ENCODE measurements around the gene GK.

The GK gene

GRCh38 chrX:30715976-30716375 is 62.8 kb downstream of the GK start (continued):
- no peak for TF ChIP-seq ZBTB21 (tag by site-specific recombination; IDR thresholded peaks at IDR 0.05)
- no peak for TF ChIP-seq KLF8 (tag by site-specific recombination; IDR thresholded peaks at IDR 0.05)
- no peak for TF ChIP-seq ZBTB11 (tag by site-specific recombination; conservative IDR thresholded peaks at IDR 0.05; ENCODE audit: low read depth)
- TF ChIP-seq, protein P1, sequence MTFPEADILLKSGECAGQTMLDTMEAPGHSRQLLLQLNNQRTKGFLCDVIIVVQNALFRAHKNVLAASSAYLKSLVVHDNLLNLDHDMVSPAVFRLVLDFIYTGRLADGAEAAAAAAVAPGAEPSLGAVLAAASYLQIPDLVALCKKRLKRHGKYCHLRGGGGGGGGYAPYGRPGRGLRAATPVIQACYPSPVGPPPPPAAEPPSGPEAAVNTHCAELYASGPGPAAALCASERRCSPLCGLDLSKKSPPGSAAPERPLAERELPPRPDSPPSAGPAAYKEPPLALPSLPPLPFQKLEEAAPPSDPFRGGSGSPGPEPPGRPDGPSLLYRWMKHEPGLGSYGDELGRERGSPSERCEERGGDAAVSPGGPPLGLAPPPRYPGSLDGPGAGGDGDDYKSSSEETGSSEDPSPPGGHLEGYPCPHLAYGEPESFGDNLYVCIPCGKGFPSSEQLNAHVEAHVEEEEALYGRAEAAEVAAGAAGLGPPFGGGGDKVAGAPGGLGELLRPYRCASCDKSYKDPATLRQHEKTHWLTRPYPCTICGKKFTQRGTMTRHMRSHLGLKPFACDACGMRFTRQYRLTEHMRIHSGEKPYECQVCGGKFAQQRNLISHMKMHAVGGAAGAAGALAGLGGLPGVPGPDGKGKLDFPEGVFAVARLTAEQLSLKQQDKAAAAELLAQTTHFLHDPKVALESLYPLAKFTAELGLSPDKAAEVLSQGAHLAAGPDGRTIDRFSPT (tag by site-specific recombination; IDR thresholded peaks at IDR 0.05), result no peak
- no peak for TF ChIP-seq IKZF3 (tag by site-specific recombination; IDR thresholded peaks at IDR 0.05)
- TF ChIP-seq TRIM28 (IDR thresholded peaks at IDR 0.05; ENCODE audit: borderline replicate concordance, low read length), result no peak

DNA sequence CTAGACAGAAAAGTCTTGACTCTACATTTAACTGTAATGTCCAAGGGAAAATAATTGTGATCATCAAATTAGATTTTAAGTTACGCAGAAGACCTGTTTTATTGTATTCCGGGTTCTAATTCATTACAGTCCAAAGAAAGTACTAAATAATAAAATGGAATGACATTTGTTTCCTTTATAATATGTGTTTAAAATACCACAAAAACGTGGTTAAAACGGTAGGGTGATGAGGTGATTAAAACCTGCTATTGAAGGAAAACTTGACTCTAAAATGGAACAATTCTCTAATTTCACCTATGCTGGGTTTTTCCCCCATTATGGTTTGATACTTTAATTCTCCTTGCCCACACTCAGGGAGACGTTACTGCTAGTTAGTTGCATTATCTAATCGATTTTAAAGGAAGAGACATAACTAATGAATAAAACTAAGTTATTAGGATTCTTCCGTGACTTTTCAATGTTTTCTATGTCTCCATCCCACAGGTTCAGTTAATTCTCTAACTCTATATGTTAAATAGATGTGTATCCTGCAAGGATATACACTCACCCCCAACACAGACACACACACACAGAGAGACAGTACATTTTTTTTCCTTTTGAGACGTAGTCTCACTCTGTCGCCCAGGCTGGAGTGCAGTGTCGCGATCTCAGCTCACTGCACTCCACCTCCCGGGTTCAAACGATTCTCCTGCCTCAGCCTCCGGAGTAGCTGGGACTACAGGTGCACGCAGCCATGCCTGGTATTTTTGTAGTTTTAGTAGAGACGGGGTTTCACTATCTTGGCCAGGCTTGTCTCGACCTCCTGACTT is 80.8 kb downstream of the GK start:
- no peaks in the 10 kb centered on the region for H3K36me3 ChIP-seq (ENCODE audit: control insufficient read depth in 2 of 2, insufficient read depth in 1 of 2, low read length in 2 of 2)
- H3K4me3 ChIP-seq (ENCODE audit: low read depth, low read length), result no peak overlapping the region
- H3K9me3 ChIP-seq (ENCODE audit: control insufficient read depth, insufficient read depth, low read depth, low read length), result no peaks in the 10 kb centered on the region
- no peaks in the 10 kb centered on the region for H3K4me1 ChIP-seq (ENCODE audit: control insufficient read depth, insufficient read depth, low read length)
- TF ChIP-seq ZNF664 (tag by site-specific recombination; IDR thresholded peaks at IDR 0.05) (no peak), ZNF791 (tag by site-specific recombination; IDR thresholded peaks at IDR 0.05) (no peak), ZNF701 (tag by site-specific recombination; IDR thresholded peaks at IDR 0.05) (no peak), ZNF768 (tag by site-specific recombination; IDR thresholded peaks at IDR 0.05) (no peak), ZNF626 (tag by site-specific recombination; IDR thresholded peaks at IDR 0.05) (no peak), ZNF26 (tag by site-specific recombination; IDR thresholded peaks at IDR 0.05) (no peak), ZNF391 (tag by site-specific recombination; IDR thresholded peaks at IDR 0.05; ENCODE audit: borderline replicate concordance, low read depth) (no peak), ZNF585B (tag by site-specific recombination; IDR thresholded peaks at IDR 0.05) (no peak)
- TF ChIP-seq, protein P2, sequence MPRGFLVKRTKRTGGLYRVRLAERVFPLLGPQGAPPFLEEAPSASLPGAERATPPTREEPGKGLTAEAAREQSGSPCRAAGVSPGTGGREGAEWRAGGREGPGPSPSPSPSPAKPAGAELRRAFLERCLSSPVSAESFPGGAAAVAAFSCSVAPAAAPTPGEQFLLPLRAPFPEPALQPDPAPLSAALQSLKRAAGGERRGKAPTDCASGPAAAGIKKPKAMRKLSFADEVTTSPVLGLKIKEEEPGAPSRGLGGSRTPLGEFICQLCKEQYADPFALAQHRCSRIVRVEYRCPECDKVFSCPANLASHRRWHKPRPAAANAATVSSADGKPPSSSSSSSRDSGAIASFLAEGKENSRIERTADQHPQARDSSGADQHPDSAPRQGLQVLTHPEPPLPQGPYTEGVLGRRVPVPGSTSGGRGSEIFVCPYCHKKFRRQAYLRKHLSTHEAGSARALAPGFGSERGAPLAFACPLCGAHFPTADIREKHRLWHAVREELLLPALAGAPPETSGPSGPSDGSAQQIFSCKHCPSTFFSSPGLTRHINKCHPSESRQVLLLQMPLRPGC (tag by site-specific recombination; IDR thresholded peaks at IDR 0.05), result no peak
- TF ChIP-seq, protein P3, sequence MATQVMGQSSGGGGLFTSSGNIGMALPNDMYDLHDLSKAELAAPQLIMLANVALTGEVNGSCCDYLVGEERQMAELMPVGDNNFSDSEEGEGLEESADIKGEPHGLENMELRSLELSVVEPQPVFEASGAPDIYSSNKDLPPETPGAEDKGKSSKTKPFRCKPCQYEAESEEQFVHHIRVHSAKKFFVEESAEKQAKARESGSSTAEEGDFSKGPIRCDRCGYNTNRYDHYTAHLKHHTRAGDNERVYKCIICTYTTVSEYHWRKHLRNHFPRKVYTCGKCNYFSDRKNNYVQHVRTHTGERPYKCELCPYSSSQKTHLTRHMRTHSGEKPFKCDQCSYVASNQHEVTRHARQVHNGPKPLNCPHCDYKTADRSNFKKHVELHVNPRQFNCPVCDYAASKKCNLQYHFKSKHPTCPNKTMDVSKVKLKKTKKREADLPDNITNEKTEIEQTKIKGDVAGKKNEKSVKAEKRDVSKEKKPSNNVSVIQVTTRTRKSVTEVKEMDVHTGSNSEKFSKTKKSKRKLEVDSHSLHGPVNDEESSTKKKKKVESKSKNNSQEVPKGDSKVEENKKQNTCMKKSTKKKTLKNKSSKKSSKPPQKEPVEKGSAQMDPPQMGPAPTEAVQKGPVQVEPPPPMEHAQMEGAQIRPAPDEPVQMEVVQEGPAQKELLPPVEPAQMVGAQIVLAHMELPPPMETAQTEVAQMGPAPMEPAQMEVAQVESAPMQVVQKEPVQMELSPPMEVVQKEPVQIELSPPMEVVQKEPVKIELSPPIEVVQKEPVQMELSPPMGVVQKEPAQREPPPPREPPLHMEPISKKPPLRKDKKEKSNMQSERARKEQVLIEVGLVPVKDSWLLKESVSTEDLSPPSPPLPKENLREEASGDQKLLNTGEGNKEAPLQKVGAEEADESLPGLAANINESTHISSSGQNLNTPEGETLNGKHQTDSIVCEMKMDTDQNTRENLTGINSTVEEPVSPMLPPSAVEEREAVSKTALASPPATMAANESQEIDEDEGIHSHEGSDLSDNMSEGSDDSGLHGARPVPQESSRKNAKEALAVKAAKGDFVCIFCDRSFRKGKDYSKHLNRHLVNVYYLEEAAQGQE (tag by site-specific recombination; IDR thresholded peaks at IDR 0.05), result no peak
- TF ChIP-seq, protein P4, sequence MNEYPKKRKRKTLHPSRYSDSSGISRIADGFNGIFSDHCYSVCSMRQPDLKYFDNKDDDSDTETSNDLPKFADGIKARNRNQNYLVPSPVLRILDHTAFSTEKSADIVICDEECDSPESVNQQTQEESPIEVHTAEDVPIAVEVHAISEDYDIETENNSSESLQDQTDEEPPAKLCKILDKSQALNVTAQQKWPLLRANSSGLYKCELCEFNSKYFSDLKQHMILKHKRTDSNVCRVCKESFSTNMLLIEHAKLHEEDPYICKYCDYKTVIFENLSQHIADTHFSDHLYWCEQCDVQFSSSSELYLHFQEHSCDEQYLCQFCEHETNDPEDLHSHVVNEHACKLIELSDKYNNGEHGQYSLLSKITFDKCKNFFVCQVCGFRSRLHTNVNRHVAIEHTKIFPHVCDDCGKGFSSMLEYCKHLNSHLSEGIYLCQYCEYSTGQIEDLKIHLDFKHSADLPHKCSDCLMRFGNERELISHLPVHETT (tag by site-specific recombination; IDR thresholded peaks at IDR 0.05), result no peak
- ChIA-PET CTCF (interaction anchor here (0.6 to 1.5 kb wide), 6 partner anchors 17 to 632 kb away, joined by 3 to 6 read pairs (median 3); no protein-coding TSS in a partner anchor), POLR2A (no interaction called here)
- H3K27ac ChIP-seq (ENCODE audit: extremely low read depth, low read depth, low read length), result no peak overlapping the region

All from HEK293 (cell line).